Mesenchymal stem cell (in vitro differentiated cells and primary cell): ENCODE results near the gene SARDH.

ENCODE experiments used
- DNase-seq: peaks from one replicate; pipeline ENCODE4 v3.0.0-alpha.2; 2013
- H2AFZ ChIP-seq: one replicate; pipeline ENCODE4 v1.6.1; 2013; ENCODE audit warnings: low read depth, mild to moderate bottlenecking, control low read depth, inconsistent platforms, low read length, moderate library complexity
- H2AK5ac ChIP-seq: 2 replicates; pipeline ENCODE4 v1.6.1; 2013; ENCODE audit warnings: low read length, moderate library complexity, mild to moderate bottlenecking, inconsistent platforms; ENCODE audit not compliant: severe bottlenecking
- H2BK120ac ChIP-seq: one replicate; pipeline ENCODE4 v1.6.1; 2013; ENCODE audit warnings: low read depth, mild to moderate bottlenecking, inconsistent platforms, low read length, moderate library complexity
- H2BK12ac ChIP-seq, 2 experiments: one replicate each; pipeline ENCODE4 v1.6.1; 2013; ENCODE audit warnings: inconsistent platforms in 2 of 2, low read length in 2 of 2, mild to moderate bottlenecking in 2 of 2, moderate library complexity in 2 of 2, control low read depth in 1 of 2
- H2BK15ac ChIP-seq: one replicate; pipeline ENCODE4 v1.6.1; 2013; ENCODE audit warnings: mild to moderate bottlenecking, low read depth, inconsistent platforms; ENCODE audit not compliant: poor library complexity, severe bottlenecking
- H2BK5ac ChIP-seq: 2 replicates; pipeline ENCODE4 v1.6.1; 2013; ENCODE audit warnings: low read depth, mild to moderate bottlenecking, low read length, control low read depth, inconsistent platforms; ENCODE audit not compliant: poor library complexity, severe bottlenecking
- H3K14ac ChIP-seq, 2 experiments: one replicate each; pipeline ENCODE4 v1.6.1; 2013; ENCODE audit warnings: inconsistent platforms in 2 of 2, low read length in 2 of 2, control low read depth in 1 of 2, mild to moderate bottlenecking in 1 of 2, moderate library complexity in 1 of 2
- H3K18ac ChIP-seq, 2 experiments: one replicate each; pipeline ENCODE4 v1.6.1; 2013; ENCODE audit warnings: inconsistent platforms in 2 of 2, low read length in 2 of 2, control low read depth in 1 of 2, low read depth in 1 of 2, mild to moderate bottlenecking in 1 of 2
- H3K23ac ChIP-seq, 2 experiments: one replicate each; pipeline ENCODE4 v1.6.1; 2013; ENCODE audit warnings: inconsistent platforms in 2 of 2, low read length in 2 of 2, mild to moderate bottlenecking in 2 of 2, moderate library complexity in 2 of 2, control low read depth in 1 of 2
- H3K27ac ChIP-seq: 2 replicates; pipeline ENCODE4 v1.5.1; 2013; ENCODE audit warnings: mild to moderate bottlenecking, moderate library complexity, low read length, control low read depth, inconsistent platforms; ENCODE audit not compliant: poor library complexity, severe bottlenecking
- H3K27me3 ChIP-seq, 2 experiments: 2 replicates each; pipeline versions ENCODE4 v1.6.1 to v1.7.0; 2013; ENCODE audit warnings: low read length in 2 of 2, mild to moderate bottlenecking in 2 of 2, moderate library complexity in 2 of 2, control low read depth in 1 of 2, inconsistent platforms in 1 of 2; ENCODE audit not compliant: control insufficient read depth in 1 of 2, insufficient read depth in 1 of 2
- H3K36me3 ChIP-seq, 2 experiments: 2 replicates each; pipeline versions ENCODE4 v1.6.1 to v1.7.0; 2013; ENCODE audit warnings: low read length in 2 of 2, control low read depth in 1 of 2, inconsistent platforms in 1 of 2, low read depth in 1 of 2, mild to moderate bottlenecking in 1 of 2; ENCODE audit not compliant: insufficient read depth in 2 of 2, control insufficient read depth in 1 of 2
- H3K4ac ChIP-seq, 2 experiments: one replicate each; pipeline ENCODE4 v1.6.1; 2013; ENCODE audit warnings: inconsistent platforms in 2 of 2, low read length in 2 of 2, mild to moderate bottlenecking in 2 of 2, moderate library complexity in 2 of 2, control low read depth in 1 of 2, low read depth in 1 of 2
- H3K4me1 ChIP-seq: 2 replicates; pipeline ENCODE4 v1.6.1; 2013; ENCODE audit warnings: low read depth, low read length, control low read depth; ENCODE audit not compliant: control insufficient read depth, insufficient read depth
- H3K4me2 ChIP-seq: 2 replicates; pipeline ENCODE4 v1.6.1; 2013; ENCODE audit warnings: low read length, mild to moderate bottlenecking, inconsistent platforms; ENCODE audit not compliant: poor library complexity, severe bottlenecking
- H3K4me3 ChIP-seq, 2 experiments: 2 replicates each; pipeline versions ENCODE4 v1.5.1 to v1.7.0; 2013; ENCODE audit warnings: low read length in 2 of 2, mild to moderate bottlenecking in 2 of 2, control low read depth in 1 of 2, low read depth in 1 of 2; ENCODE audit not compliant: insufficient read depth in 1 of 2
- H3K79me1 ChIP-seq: replicated peaks from 2 replicates; pipeline ENCODE4 v1.6.1; 2013; ENCODE audit warnings: mild to moderate bottlenecking, control low read depth, low read length, inconsistent platforms; ENCODE audit not compliant: poor library complexity, severe bottlenecking
- H3K9ac ChIP-seq: 2 replicates; pipeline ENCODE4 v1.7.0; 2013; ENCODE audit warnings: mild to moderate bottlenecking, low read length, moderate library complexity
- H3K9me3 ChIP-seq: 2 replicates; pipeline ENCODE4 v1.7.0; 2013; ENCODE audit warnings: mild to moderate bottlenecking, low read length; ENCODE audit not compliant: control insufficient read depth
- H4K8ac ChIP-seq: one replicate; pipeline ENCODE4 v1.6.1; 2013; ENCODE audit warnings: inconsistent platforms, mild to moderate bottlenecking, low read length, moderate library complexity
- H4K91ac ChIP-seq: one replicate; pipeline ENCODE4 v1.6.1; 2013; ENCODE audit warnings: mild to moderate bottlenecking, low read length, inconsistent platforms
- WGBS: methylation state at CpG from one replicate; pipeline ENCODE4 v1.1.7; 2013; ENCODE audit warnings: mixed read lengths; 5-methylcytosine and 5-hydroxymethylcytosine counted together

Gene SARDH

GRCh38 chr9:133710661-133711427 lies 27.3 kb downstream of the SARDH start:
- H2BK12ac ChIP-seq = peak overlapping the region; percentile 87
- H2BK15ac ChIP-seq = peak overlapping the region; percentile 97
- H3K9ac ChIP-seq = no peak overlapping the region
- H4K91ac ChIP-seq = peak overlapping the region; percentile 99
- H4K8ac ChIP-seq = peak overlapping the region; percentile 98
- H2BK5ac ChIP-seq = no peak overlapping the region
- peak overlapping the region; percentile 20 for H2AK5ac ChIP-seq
- H2AFZ ChIP-seq = peak overlapping the region; percentile 40
- H3K79me1 ChIP-seq = no peaks in the 10 kb centered on the region
- no peak for DNase-seq
- 76% methylated on average over 16 of the region's 16 CpGs for WGBS
- peak overlapping the region; percentile 15 for H3K27ac ChIP-seq
- H3K4me2 ChIP-seq = no peak overlapping the region
- H3K9me3 ChIP-seq = no peaks in the 10 kb centered on the region
- no peaks in the 10 kb centered on the region for H3K27me3 ChIP-seq
- peaks cover 61% of the 10 kb centered on the region for H3K4me1 ChIP-seq
- H3K18ac ChIP-seq = peak overlapping the region; percentile 86 to 97
- peak overlapping the region; percentile 95 to 99 for H3K4ac ChIP-seq
- no peak overlapping the region for H3K23ac ChIP-seq
- no peak overlapping the region for H3K4me3 ChIP-seq
- H3K14ac ChIP-seq = peak overlapping the region in 1 of 2 experiments; percentile 3
- H2BK120ac ChIP-seq = peak overlapping the region; percentile 39
- H3K36me3 ChIP-seq = no peaks in the 10 kb centered on the region

GRCh38 chr9:133709691-133710571 lies 28.2 kb downstream of the SARDH start:
- Histone ChIP-seq H3K36me3 (no peaks in the 10 kb centered on the region), H3K4ac (peak overlapping the region in 1 of 2 experiments; percentile 48), H2AFZ (no peak overlapping the region), H3K9me3 (no peaks in the 10 kb centered on the region), H2BK120ac (no peak overlapping the region), H3K79me1 (no peaks in the 10 kb centered on the region), H3K4me1 (peaks cover 52% of the 10 kb centered on the region), H3K27me3 (no peaks in the 10 kb centered on the region), H2AK5ac (no peak overlapping the region), H3K4me3 (no peak overlapping the region), H4K91ac (peak overlapping the region; percentile 34), H3K23ac (no peak overlapping the region), H2BK15ac (peak overlapping the region; percentile 97), H3K18ac (no peak overlapping the region), H3K9ac (no peak overlapping the region), H2BK5ac (no peak overlapping the region), H3K14ac (no peak overlapping the region), H3K27ac (no peak overlapping the region), H2BK12ac (peak overlapping the region; percentile 8 to 69), H3K4me2 (no peak overlapping the region), H4K8ac (no peak overlapping the region)
- no peak for DNase-seq
- WGBS = 92% methylated on average over 32 of the region's 32 CpGs

GRCh38 chr9:133709015-133709611 lies 29.0 kb downstream of the SARDH start:
- H3K9ac ChIP-seq = no peak overlapping the region
- H3K79me1 ChIP-seq = no peaks in the 10 kb centered on the region
- H3K36me3 ChIP-seq = no peaks in the 10 kb centered on the region
- H3K4me3 ChIP-seq = no peak overlapping the region
- DNase-seq = no peak
- H3K4me2 ChIP-seq = no peak overlapping the region
- 78% methylated on average over 26 of the region's 26 CpGs for WGBS
- no peak overlapping the region for H3K27ac ChIP-seq
- peaks cover 45% of the 10 kb centered on the region for H3K4me1 ChIP-seq
- H2BK12ac ChIP-seq = no peak overlapping the region
- H3K14ac ChIP-seq = no peak overlapping the region
- H2BK15ac ChIP-seq = no peak overlapping the region
- H2AK5ac ChIP-seq = no peak overlapping the region
- H3K23ac ChIP-seq = no peak overlapping the region
- no peak overlapping the region for H4K91ac ChIP-seq
- H3K18ac ChIP-seq = no peak overlapping the region
- H3K27me3 ChIP-seq = peaks cover 0 to 2% of the 10 kb centered on the region in 2 experiments
- H3K4ac ChIP-seq = no peak overlapping the region
- H4K8ac ChIP-seq = no peak overlapping the region
- H2BK120ac ChIP-seq = no peak overlapping the region
- no peaks in the 10 kb centered on the region for H3K9me3 ChIP-seq
- no peak overlapping the region for H2BK5ac ChIP-seq
- no peak overlapping the region for H2AFZ ChIP-seq
